CD14-positive monocyte (primary cell): Measurements from ENCODE around the gene FBXL13. TPM values are rescaled to one million over a fixed set of nuclear protein-coding genes. Genes with fewer than 3 reads are reported as not detected.

Experiments
- DNase-seq, 3 donors: peaks; one replicate each; pipeline ENCODE4 v3.0.0-alpha.2; 2011 to 2022
- H2AFZ ChIP-seq: 2 replicates; pipeline ENCODE4 v1.6.0; 2012; ENCODE audit warnings: mild to moderate bottlenecking, low read depth, low read length, inconsistent platforms; ENCODE audit not compliant: insufficient read depth, poor library complexity, severe bottlenecking
- H3K27ac ChIP-seq, 2 donors: 1 replicate in 1 of 2; 2 replicates in 1 of 2; pipeline ENCODE4 v1.5.1; 2012 to 2013; ENCODE audit warnings: low read length in 2 of 2, control low read depth in 1 of 2, inconsistent platforms in 1 of 2, low read depth in 1 of 2, mild to moderate bottlenecking in 1 of 2
- H3K27me3 ChIP-seq, 2 donors: one replicate each; pipeline versions ENCODE4 v1.6.0 to v1.6.1; 2011 to 2013; ENCODE audit warnings: low read length in 2 of 2; ENCODE audit not compliant: control insufficient read depth in 2 of 2, insufficient read depth in 2 of 2
- H3K36me3 ChIP-seq, 2 donors: replicated peaks in 1 of 2; 1 replicate in 1 of 2; 2 replicates in 1 of 2; pipeline versions ENCODE4 v1.5.1 to v1.6.1; 2012 to 2013; ENCODE audit warnings: low read length in 2 of 2, control low read depth in 1 of 2, inconsistent platforms in 1 of 2, mild to moderate bottlenecking in 1 of 2; ENCODE audit not compliant: insufficient read depth in 2 of 2, control insufficient read depth in 1 of 2
- H3K4me1 ChIP-seq, 2 donors: 1 replicate in 1 of 2; 2 replicates in 1 of 2; pipeline versions ENCODE4 v1.5.1 to v1.6.1; 2012 to 2013; ENCODE audit warnings: low read length in 2 of 2, control low read depth in 1 of 2, inconsistent platforms in 1 of 2, mild to moderate bottlenecking in 1 of 2, moderate library complexity in 1 of 2; ENCODE audit not compliant: insufficient read depth in 2 of 2, control insufficient read depth in 1 of 2
- H3K4me2 ChIP-seq: replicated peaks from 2 replicates; pipeline ENCODE3; 2012; ENCODE audit warnings: low read length, moderate library complexity, mild to moderate bottlenecking; ENCODE audit not compliant: poor library complexity, severe bottlenecking; ENCODE audit errors: extremely low read depth
- H3K4me3 ChIP-seq, 3 experiments: fragments of 200-600 bp in 1 of 3; sonication (generic) in 1 of 3; replicated peaks in 1 of 3; 1 replicate in 2 of 3; 2 replicates in 1 of 3; pipeline ENCODE4 v1.5.1; 2011 to 2013; ENCODE audit warnings: low read length in 3 of 3, mild to moderate bottlenecking in 3 of 3, control low read depth in 2 of 3, low read depth in 2 of 3, inconsistent platforms in 1 of 3, moderate library complexity in 1 of 3
- H3K79me2 ChIP-seq: 2 replicates; pipeline ENCODE4 v1.6.0; 2012; ENCODE audit warnings: mild to moderate bottlenecking, control low read depth, inconsistent platforms, low read length, moderate library complexity; ENCODE audit not compliant: insufficient read depth
- H3K9ac ChIP-seq: 2 replicates; pipeline ENCODE4 v1.6.0; 2017; ENCODE audit warnings: low read length, mild to moderate bottlenecking; ENCODE audit not compliant: insufficient read depth, poor library complexity, severe bottlenecking
- H3K9me3 ChIP-seq, 2 donors: replicated peaks in 1 of 2; 1 replicate in 1 of 2; 2 replicates in 1 of 2; pipeline versions ENCODE4 v1.5.1 to v1.6.1; 2012 to 2013; ENCODE audit warnings: low read length in 2 of 2, control low read depth in 1 of 2; ENCODE audit not compliant: control insufficient read depth in 1 of 2, insufficient read depth in 1 of 2
- H4K20me1 ChIP-seq: 2 replicates; pipeline ENCODE4 v1.6.0; 2012; ENCODE audit warnings: mild to moderate bottlenecking, low read length, control low read depth, moderate library complexity; ENCODE audit not compliant: insufficient read depth
- H3K27ac Mint-ChIP-seq, 7 donors: one replicate each; pipeline ENCODE4 v1.8.0; 2020; ENCODE audit warnings: mild to moderate bottlenecking in 7 of 7, mixed read lengths in 7 of 7, moderate library complexity in 6 of 7, inconsistent platforms in 2 of 7
- H3K27me3 Mint-ChIP-seq, 3 donors: one replicate each; pipeline ENCODE4 v1.8.0; 2021 to 2022; ENCODE audit warnings: low read depth in 3 of 3, mild to moderate bottlenecking in 3 of 3, mixed read lengths in 3 of 3, moderate library complexity in 3 of 3, inconsistent platforms in 1 of 3
- H3K36me3 Mint-ChIP-seq, 2 donors: one replicate each; pipeline ENCODE4 v1.8.0; 2020; ENCODE audit warnings: mixed read lengths in 2 of 2, inconsistent platforms in 1 of 2, mild to moderate bottlenecking in 1 of 2
- H3K4me1 Mint-ChIP-seq: one replicate; pipeline ENCODE4 v1.8.0; 2020; ENCODE audit warnings: mild to moderate bottlenecking, mixed read lengths
- H3K4me3 Mint-ChIP-seq, 2 donors: one replicate each; pipeline ENCODE4 v1.8.0; 2020; ENCODE audit warnings: mild to moderate bottlenecking in 2 of 2, mixed read lengths in 2 of 2, moderate library complexity in 1 of 2
- H3K9me3 Mint-ChIP-seq, 7 donors: one replicate each; pipeline ENCODE4 v1.8.0; 2020 to 2022; ENCODE audit warnings: mixed read lengths in 7 of 7, mild to moderate bottlenecking in 6 of 7, moderate library complexity in 6 of 7, inconsistent platforms in 2 of 7
- CTCF ChIP-seq: fragments of 200-600 bp; IDR thresholded peaks from one replicate; pipeline ENCODE4 v1.8.0; 2022; ENCODE audit warnings: antibody characterized with exemption, mild to moderate bottlenecking
- WGBS: methylation state at CpG from one replicate; pipeline ENCODE4 v1.1.5; 2013; ENCODE audit warnings: missing lambda C conversion rate; ENCODE audit not compliant: insufficient coverage; 5-methylcytosine and 5-hydroxymethylcytosine counted together
- intact Hi-C, 2 donors: fragments of 100-400 bp; cut with micrococcal nuclease; formaldehyde crosslinking; loops; one replicate each; pipeline versions ENCODE4 v1.15.0 to v1.15.1; 2023
- polyA plus RNA-seq, 3 donors: library from polyadenylated mRNA; depleted of rRNA in 1 of 3; unstranded in 2 of 3; stranded (reverse) in 1 of 3; fragments of 300-500 nt in 2 of 3; fragments of >200 nt in 1 of 3; fragmentation: Illumina TruSeq in 2 of 3; gene quantifications; 1 replicate in 2 of 3; 2 replicates in 1 of 3; pipeline ENCODE4 v1.2.3, GENCODE V29; 2012 to 2021

Gene FBXL13
- polyA plus RNA-seq, 3 donors, result 0.05 TPM; not detected in 2

GRCh38 chr7:102994567-102994966, 80.0 kb downstream of the FBXL13 start:
- Histone ChIP-seq H3K4me1 (peaks cover 38 to 41% of the 10 kb centered on the region in 2 donors), H3K36me3 (no peaks in the 10 kb centered on the region), H3K79me2 (no peaks in the 10 kb centered on the region), H3K27ac (no peak overlapping the region), H4K20me1 (no peaks in the 10 kb centered on the region), H2AFZ (no peak overlapping the region), H3K9me3 (no peaks in the 10 kb centered on the region), H3K4me3 (no peak overlapping the region), H3K4me2 (no peak overlapping the region), H3K27me3 (no peaks in the 10 kb centered on the region), H3K9ac (no peak overlapping the region)
- TF ChIP-seq CTCF, result no peak
- H3K36me3 Mint-ChIP-seq, result no peaks in the 10 kb centered on the region
- intact Hi-C loops, result no loop called here
- no peaks in the 10 kb centered on the region for H3K27me3 Mint-ChIP-seq
- DNase-seq, result no peak
- WGBS, result 100% methylated on average over 1 of the region's 3 CpGs
- peaks cover 10% of the 10 kb centered on the region for H3K4me1 Mint-ChIP-seq
- H3K4me3 Mint-ChIP-seq, result no peak overlapping the region
- H3K27ac Mint-ChIP-seq, result no peak overlapping the region
- peaks cover 0 to 4% (median 0%) of the 10 kb centered on the region in 7 donors for H3K9me3 Mint-ChIP-seq

DNA sequence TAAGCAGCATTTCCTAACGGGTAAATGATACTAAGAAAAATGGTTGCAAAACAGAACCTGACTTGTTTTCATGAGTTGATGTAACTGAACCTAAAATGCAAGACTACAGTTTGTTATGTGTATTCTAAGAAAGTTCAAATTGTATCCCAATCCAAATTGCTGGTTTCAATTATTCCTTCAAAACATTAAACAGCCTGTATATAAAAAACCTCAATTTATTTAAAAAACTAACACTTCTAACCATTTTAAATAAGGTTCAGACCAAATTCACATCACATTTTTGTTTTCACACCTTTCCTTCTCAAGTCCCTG, 80.9 kb downstream of the FBXL13 start:
- no peak overlapping the region for H3K27ac Mint-ChIP-seq
- peaks cover 0 to 4% (median 0%) of the 10 kb centered on the region in 7 donors for H3K9me3 Mint-ChIP-seq
- H3K9me3 ChIP-seq, result no peaks in the 10 kb centered on the region
- H4K20me1 ChIP-seq, result no peaks in the 10 kb centered on the region
- no peaks in the 10 kb centered on the region for H3K36me3 Mint-ChIP-seq
- WGBS, result no CpG with 5 or more reads among the region's 1 CpG
- no peak for DNase-seq
- H2AFZ ChIP-seq, result no peak overlapping the region
- H3K27ac ChIP-seq, result no peak overlapping the region
- no peaks in the 10 kb centered on the region for H3K27me3 ChIP-seq
- no peaks in the 10 kb centered on the region for H3K27me3 Mint-ChIP-seq
- no peak overlapping the region for H3K4me3 ChIP-seq
- TF ChIP-seq CTCF, result no peak
- peaks cover 47 to 50% of the 10 kb centered on the region in 2 donors for H3K4me1 ChIP-seq
- no peak overlapping the region for H3K4me2 ChIP-seq
- peaks cover 10% of the 10 kb centered on the region for H3K4me1 Mint-ChIP-seq
- no peak overlapping the region for H3K4me3 Mint-ChIP-seq
- no peaks in the 10 kb centered on the region for H3K36me3 ChIP-seq
- intact Hi-C loops, result no loop called here
- H3K9ac ChIP-seq, result no peak overlapping the region
- H3K79me2 ChIP-seq, result no peaks in the 10 kb centered on the region
